Upper lobe of left lung (tissue), 4 donors: ENCODE data around the gene EIF5B.

Source experiments
- CTCF ChIP-seq, 6 experiments: fragments of 450-650 bp in 4 of 6; fragments of 200-600 bp in 2 of 6; sonication (generic) in 2 of 6; IDR thresholded peaks; one replicate each; pipeline ENCODE4 v1.5.1; 2016 to 2019; ENCODE audit warnings: antibody characterized with exemption in 6 of 6
- POLR2A ChIP-seq, 4 donors: fragments of 450-650 bp; IDR thresholded peaks; one replicate each; pipeline ENCODE4 v1.5.1; 2016 to 2017; ENCODE audit warnings: antibody characterized with exemption in 4 of 4, mild to moderate bottlenecking in 2 of 4
- POLR2AphosphoS5 ChIP-seq, 2 donors: sonication (generic); formaldehyde crosslinking; IDR thresholded peaks; one replicate each; pipeline ENCODE4 v1.5.1; 2017; ENCODE audit warnings: antibody characterized with exemption in 2 of 2

GRCh38 chr2:99325384-99325783 is 11.8 kb upstream of the EIF5B start:
- TF ChIP-seq POLR2A (IDR thresholded peaks at IDR 0.05) (no peak), CTCF (IDR thresholded peaks at IDR 0.05) (no peak), POLR2AphosphoS5 (IDR thresholded peaks at IDR 0.05) (no peak)
